SU-DHL-6 (cell line): ENCODE measurements around the gene DRAM1.

ENCODE experiments used
- H2AFZ ChIP-seq: fragments of 200-600 bp; sonication (generic); 2 replicates; pipeline ENCODE4 v1.6.1; 2014; ENCODE audit warnings: low read depth, mild to moderate bottlenecking, moderate library complexity, mixed read lengths, antibody characterized with exemption, low read length; ENCODE audit not compliant: severe bottlenecking
- H3F3A ChIP-seq: fragments of 200-600 bp; shearing (Covaris generic); 2 replicates; pipeline ENCODE4 v1.6.0; 2016; ENCODE audit warnings: antibody characterized with exemption, mild to moderate bottlenecking; ENCODE audit not compliant: insufficient read depth
- H3K27ac ChIP-seq: fragments of 200-600 bp; sonication (generic); 2 replicates; pipeline ENCODE4 v1.5.1; 2016; ENCODE audit warnings: low read depth, mild to moderate bottlenecking, low read length, moderate library complexity, mixed read lengths
- H3K27me3 ChIP-seq: fragments of 200-600 bp; sonication (generic), shearing (Covaris generic); 2 replicates; pipeline ENCODE4 v1.6.0; 2014; ENCODE audit warnings: mild to moderate bottlenecking, low read length
- H3K36me3 ChIP-seq: fragments of 200-600 bp; sonication (generic); 2 replicates; pipeline ENCODE4 v1.6.1; 2014; ENCODE audit warnings: mild to moderate bottlenecking, low read length, mixed read lengths
- H3K4me2 ChIP-seq: fragments of 300-600, 200-600 bp; shearing (Covaris generic), sonication (generic); 2 replicates; pipeline ENCODE4 v1.6.0; 2014; ENCODE audit warnings: low read length, low read depth, mild to moderate bottlenecking; ENCODE audit not compliant: poor library complexity, severe bottlenecking
- H3K4me3 ChIP-seq: fragments of 200-600 bp; sonication (generic); 2 replicates; pipeline ENCODE4 v1.5.1; 2014; ENCODE audit warnings: antibody characterized with exemption, low read length, mild to moderate bottlenecking, mixed read lengths; ENCODE audit not compliant: insufficient read depth, poor library complexity, severe bottlenecking
- H3K79me2 ChIP-seq: fragments of 200-600 bp; sonication (generic); 2 replicates; pipeline ENCODE4 v1.6.1; 2014; ENCODE audit warnings: mild to moderate bottlenecking, low read length, moderate library complexity; ENCODE audit not compliant: insufficient read depth
- H3K9ac ChIP-seq: fragments of 200-600 bp; sonication (generic); 2 replicates; pipeline ENCODE4 v1.7.0; 2014; ENCODE audit warnings: mild to moderate bottlenecking, low read length
- H3K9me2 ChIP-seq: fragments of 200-600 bp; sonication (generic); replicated peaks from 2 replicates; pipeline ENCODE4 v1.6.1; 2014; ENCODE audit warnings: low read length; ENCODE audit not compliant: insufficient read depth
- H3K9me3 ChIP-seq: fragments of 200-600 bp; sonication (generic); 2 replicates; pipeline ENCODE4 v1.6.1; 2014; ENCODE audit warnings: low read length, mixed read lengths; ENCODE audit not compliant: insufficient read depth
- H4K20me1 ChIP-seq: fragments of 200-600 bp; sonication (generic); 2 replicates; pipeline ENCODE4 v1.6.1; 2014; ENCODE audit warnings: low read depth, mild to moderate bottlenecking, antibody characterized with exemption, low read length, moderate library complexity, mixed read lengths
- EZH2phosphoT487 ChIP-seq: fragments of 200-600 bp; sonication (generic), shearing (Covaris generic); conservative IDR thresholded peaks from 2 replicates; pipeline ENCODE4 v1.6.1; 2018; ENCODE audit warnings: mild to moderate bottlenecking, antibody characterized with exemption, low read length, moderate library complexity, mixed read lengths
- TF ChIP-seq, protein P1 (sequence below): fragments of 200-600 bp; sonication (generic); IDR thresholded peaks from one replicate; pipeline ENCODE4 v1.5.1; 2017; ENCODE audit warnings: antibody characterized with exemption, mild to moderate bottlenecking, low read length, moderate library complexity; ENCODE audit not compliant: insufficient read depth, poor library complexity, severe bottlenecking

The DRAM1 gene

GRCh38 chr12:101902641-101903040 lies 25.3 kb downstream of the DRAM1 start:
- H3K4me3 ChIP-seq = no peak overlapping the region
- no peaks in the 10 kb centered on the region for H3K36me3 ChIP-seq

DNA sequence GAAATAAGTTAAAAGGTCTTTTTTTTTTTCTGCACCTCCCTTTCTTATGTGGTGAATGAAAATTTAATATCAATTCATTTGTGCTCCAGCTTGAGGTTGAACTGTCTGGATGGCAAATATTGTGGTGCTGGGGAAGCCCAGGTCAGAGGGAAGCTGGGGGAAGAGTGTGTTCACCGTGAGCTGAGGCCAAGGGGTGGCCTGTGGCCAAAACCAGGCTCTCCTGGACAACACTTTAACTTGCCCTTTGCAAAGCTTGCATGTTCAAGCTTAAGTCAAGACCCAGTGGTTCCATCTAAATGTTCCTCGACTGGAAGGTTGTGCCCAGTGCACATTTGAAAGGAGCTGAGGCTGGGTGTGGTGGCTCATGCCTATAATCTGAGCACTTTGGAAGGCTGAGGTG lies 28.8 kb downstream of the DRAM1 start:
- Histone ChIP-seq H3K4me2 (no peak overlapping the region), H2AFZ (no peak overlapping the region), H3K79me2 (no peaks in the 10 kb centered on the region), H3F3A (no peaks in the 10 kb centered on the region), H3K27me3 (no peaks in the 10 kb centered on the region), H3K9ac (no peak overlapping the region), H3K9me3 (no peaks in the 10 kb centered on the region), H4K20me1 (no peaks in the 10 kb centered on the region), H3K4me3 (no peak overlapping the region), H3K9me2 (no peaks in the 10 kb centered on the region), H3K27ac (no peak overlapping the region), H3K36me3 (no peaks in the 10 kb centered on the region)
- TF ChIP-seq, protein P1, sequence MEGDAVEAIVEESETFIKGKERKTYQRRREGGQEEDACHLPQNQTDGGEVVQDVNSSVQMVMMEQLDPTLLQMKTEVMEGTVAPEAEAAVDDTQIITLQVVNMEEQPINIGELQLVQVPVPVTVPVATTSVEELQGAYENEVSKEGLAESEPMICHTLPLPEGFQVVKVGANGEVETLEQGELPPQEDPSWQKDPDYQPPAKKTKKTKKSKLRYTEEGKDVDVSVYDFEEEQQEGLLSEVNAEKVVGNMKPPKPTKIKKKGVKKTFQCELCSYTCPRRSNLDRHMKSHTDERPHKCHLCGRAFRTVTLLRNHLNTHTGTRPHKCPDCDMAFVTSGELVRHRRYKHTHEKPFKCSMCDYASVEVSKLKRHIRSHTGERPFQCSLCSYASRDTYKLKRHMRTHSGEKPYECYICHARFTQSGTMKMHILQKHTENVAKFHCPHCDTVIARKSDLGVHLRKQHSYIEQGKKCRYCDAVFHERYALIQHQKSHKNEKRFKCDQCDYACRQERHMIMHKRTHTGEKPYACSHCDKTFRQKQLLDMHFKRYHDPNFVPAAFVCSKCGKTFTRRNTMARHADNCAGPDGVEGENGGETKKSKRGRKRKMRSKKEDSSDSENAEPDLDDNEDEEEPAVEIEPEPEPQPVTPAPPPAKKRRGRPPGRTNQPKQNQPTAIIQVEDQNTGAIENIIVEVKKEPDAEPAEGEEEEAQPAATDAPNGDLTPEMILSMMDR = no peak
- TF ChIP-seq EZH2phosphoT487 = no peak

More at GRCh38 chr12:101902641-101903040, 25.3 kb downstream of the DRAM1 start:
- Histone ChIP-seq H4K20me1 (no peaks in the 10 kb centered on the region), H2AFZ (no peak overlapping the region), H3F3A (no peaks in the 10 kb centered on the region), H3K79me2 (no peaks in the 10 kb centered on the region), H3K27ac (no peak overlapping the region), H3K9ac (no peak overlapping the region), H3K27me3 (no peaks in the 10 kb centered on the region), H3K9me3 (no peaks in the 10 kb centered on the region), H3K4me2 (no peak overlapping the region), H3K9me2 (no peaks in the 10 kb centered on the region)
- TF ChIP-seq, protein P1 = no peak
- no peak for TF ChIP-seq EZH2phosphoT487

GRCh38 chr12:101908395-101908794 lies 31.0 kb downstream of the DRAM1 start:
- Histone ChIP-seq H2AFZ (no peak overlapping the region), H3K27me3 (no peaks in the 10 kb centered on the region), H3K79me2 (no peaks in the 10 kb centered on the region), H3K4me3 (no peak overlapping the region), H3K9me2 (no peaks in the 10 kb centered on the region), H3K27ac (no peak overlapping the region), H3K9ac (no peak overlapping the region), H3F3A (no peaks in the 10 kb centered on the region), H3K9me3 (no peaks in the 10 kb centered on the region), H3K36me3 (no peaks in the 10 kb centered on the region), H4K20me1 (no peaks in the 10 kb centered on the region), H3K4me2 (no peak overlapping the region)
- TF ChIP-seq EZH2phosphoT487 = no peak
- TF ChIP-seq, protein P1 = no peak

- Histone ChIP-seq H3K9me2 (no peaks in the 10 kb centered on the region), H3K79me2 (no peaks in the 10 kb centered on the region), H3K36me3 (no peaks in the 10 kb centered on the region), H3K9me3 (no peaks in the 10 kb centered on the region), H3K9ac (no peak overlapping the region), H3F3A (no peaks in the 10 kb centered on the region), H3K4me2 (peak overlapping the region; percentile 47), H4K20me1 (no peaks in the 10 kb centered on the region), H3K27ac (no peak overlapping the region), H3K4me3 (no peak overlapping the region), H2AFZ (peak overlapping the region; percentile 20), H3K27me3 (no peaks in the 10 kb centered on the region)
- TF ChIP-seq EZH2phosphoT487 = no peak
- TF ChIP-seq, protein P1 = no peak
Measured at GRCh38 chr12:101909646-101910045, 32.3 kb downstream of the DRAM1 start.
